Smooth muscle cell of the pulmonary artery (primary cell): ENCODE data around the gene SELENON. TPM values are rescaled to one million over a fixed set of nuclear protein-coding genes. Genes with fewer than 3 reads are reported as not detected.

Source experiments
- total RNA-seq: library from RNA; depleted of rRNA; stranded (reverse); fragments of >200 nt; gene quantifications from 2 replicates; pipeline ENCODE4 v1.2.3, GENCODE V29; 2014

SELENON gene
- 52.6 and 63.2 TPM in 2 replicates for total RNA-seq

GRCh38 chr1:25799935-25800702, at the start of gene SELENON:
SELENON (plus strand) TSS chr1:25800193; CDS start chr1:25800231, 38 bp downstream.

GRCh38 chr1:25819491-25820246, 19.7 kb downstream of the SELENON start, which contains the start of gene MTFR1L:
MTFR1L (plus strand) TSS chr1:25819954; CDS start chr1:25823105, 3,151 bp downstream.

GRCh38 chr1:25858906-25859789, 59.2 kb downstream of the SELENON start, which contains the start of gene AUNIP:
AUNIP (minus strand) TSS chr1:25859457; CDS start chr1:25859357, 100 bp downstream.

Other genes with a start within 250 kb of the SELENON start
- gene MAN1C1, start 183.4 kb upstream of the SELENON start, total RNA-seq, result 5.8 and 13.4 TPM in 2 replicates
- 45.1 and 47.3 TPM in 2 replicates for gene MTFR1L, start 19.8 kb downstream of the SELENON start, total RNA-seq
- gene AUNIP, start 59.3 kb downstream of the SELENON start, total RNA-seq, result 0.30 and 0.78 TPM in 2 replicates
- gene PAQR7, start 75.5 kb downstream of the SELENON start, total RNA-seq, result 13.6 and 15.3 TPM in 2 replicates
- gene STMN1, start 106.2 kb downstream of the SELENON start, total RNA-seq, result 22.4 and 28.7 TPM in 2 replicates
- gene PAFAH2, start 197.9 kb downstream of the SELENON start, total RNA-seq, result 11.2 and 12.1 TPM in 2 replicates
- gene EXTL1, start 221.6 kb downstream of the SELENON start, total RNA-seq, result 0.20 and 0.33 TPM in 2 replicates
- gene SLC30A2, start 245.9 kb downstream of the SELENON start, total RNA-seq, result not detected in 2 replicates